WTC11 (cell line): Measurements from ENCODE around the gene LZIC. TPM values are rescaled to one million over a fixed set of nuclear protein-coding genes. Genes with fewer than 3 reads are reported as not detected.

ENCODE experiments used
- ATAC-seq: fragments of 200-7000 bp; cut with Tn5 transposase; 2 replicates; pipeline ENCODE4 v1.10.0; 2021; ENCODE audit warnings: mild to moderate bottlenecking, moderate library complexity
- CTCF ChIA-PET: fragments of 300-600 bp; sonication (Branson Sonifier 250); formaldehyde crosslinking; loops from one replicate; lab custom pipeline; 2021; ENCODE audit warnings: antibody characterized with exemption; lab: Charles Lee
- POLR2A ChIA-PET: fragments of 350-600 bp; sonication (Branson Sonifier 250); formaldehyde crosslinking; loops from one replicate; lab custom pipeline; 2021; ENCODE audit warnings: antibody characterized with exemption; lab: Charles Lee
- DNase-seq: peaks from one replicate; pipeline ENCODE4 v3.0.0; 2021; ENCODE audit warnings: low spot score
- H3K27ac Mint-ChIP-seq: 2 replicates; pipeline ENCODE4 v1.8.0; 2021; ENCODE audit warnings: mixed read lengths
- H3K27me3 Mint-ChIP-seq: 2 replicates; pipeline ENCODE4 v1.8.0; 2021; ENCODE audit warnings: low read depth, mild to moderate bottlenecking, moderate library complexity, mixed read lengths
- H3K36me3 Mint-ChIP-seq: 2 replicates; pipeline ENCODE4 v1.8.0; 2021; ENCODE audit warnings: mixed read lengths
- H3K4me1 Mint-ChIP-seq: 2 replicates; pipeline ENCODE4 v1.8.0; 2022; ENCODE audit warnings: mixed read lengths
- H3K4me3 Mint-ChIP-seq: 2 replicates; pipeline ENCODE4 v1.8.0; 2021; ENCODE audit warnings: mild to moderate bottlenecking, moderate library complexity, mixed read lengths
- H3K9me3 Mint-ChIP-seq: 2 replicates; pipeline ENCODE4 v1.8.0; 2021; ENCODE audit warnings: mixed read lengths
- IRF2 ChIP-seq: sonication (generic); formaldehyde crosslinking; IDR thresholded peaks from 2 replicates; pipeline ENCODE4 v1.8.0; 2022; ENCODE audit warnings: low read depth, missing genetic modification reagents, borderline replicate concordance
- KAT7 ChIP-seq: sonication (generic); formaldehyde crosslinking; IDR thresholded peaks from 2 replicates; pipeline ENCODE4 v1.8.1; 2023; ENCODE audit warnings: missing genetic modification reagents, mild to moderate bottlenecking, borderline replicate concordance
- MYBL2 ChIP-seq: sonication (generic); formaldehyde crosslinking; IDR thresholded peaks from 2 replicates; pipeline ENCODE4 v1.8.1; 2023; ENCODE audit warnings: mild to moderate bottlenecking, moderate library complexity, missing genetic modification reagents
- NFE2L1 ChIP-seq: sonication (generic); formaldehyde crosslinking; IDR thresholded peaks from 2 replicates; pipeline ENCODE4 v1.8.1; 2023; ENCODE audit warnings: missing genetic modification reagents
- TEAD1 ChIP-seq: sonication (generic); formaldehyde crosslinking; IDR thresholded peaks from 2 replicates; pipeline ENCODE4 v1.8.0; 2022; ENCODE audit warnings: mild to moderate bottlenecking, missing genetic modification reagents
- TP53 ChIP-seq: sonication (generic); formaldehyde crosslinking; IDR thresholded peaks from 2 replicates; pipeline ENCODE4 v1.8.1; 2023; ENCODE audit warnings: mild to moderate bottlenecking, missing genetic modification reagents
- ZNF263 ChIP-seq: sonication (generic); formaldehyde crosslinking; IDR thresholded peaks from 2 replicates; pipeline ENCODE4 v1.8.1; 2022; ENCODE audit warnings: low read depth, mild to moderate bottlenecking, moderate library complexity, missing genetic modification reagents
- total RNA-seq: library from RNA; stranded (reverse); gene quantifications from 3 replicates; pipeline ENCODE4 v1.2.3, GENCODE V29; 2021
- TF ChIP-seq, protein P1 (sequence below): sonication (generic); formaldehyde crosslinking; IDR thresholded peaks from 2 replicates; pipeline ENCODE4 v1.8.1; 2022; ENCODE audit warnings: mild to moderate bottlenecking, missing genetic modification reagents, moderate library complexity, borderline replicate concordance
- TF ChIP-seq, protein P2 (sequence below): sonication (generic); formaldehyde crosslinking; IDR thresholded peaks from 2 replicates; pipeline ENCODE4 v1.8.0; 2022; ENCODE audit warnings: missing genetic modification reagents
- TF ChIP-seq, protein P3 (sequence below): fragments of 250-450 bp; sonication (Bioruptor Pico); IDR thresholded peaks from 2 replicates; pipeline ENCODE4 v1.9.0; 2021; ENCODE audit warnings: mild to moderate bottlenecking, borderline replicate concordance
- TF ChIP-seq, protein P4 (sequence below): sonication (generic); formaldehyde crosslinking; conservative IDR thresholded peaks from 2 replicates; pipeline ENCODE4 v1.8.1; 2023; ENCODE audit warnings: mild to moderate bottlenecking, low read depth, missing genetic modification reagents, moderate library complexity
- TF ChIP-seq, protein P5 (sequence below): sonication (generic); formaldehyde crosslinking; IDR thresholded peaks from 2 replicates; pipeline ENCODE4 v1.8.1; 2022; ENCODE audit warnings: missing genetic modification reagents, borderline replicate concordance

The LZIC gene
- total RNA-seq, 1 experiment from 2014 or later, result 16.9 TPM

DNA sequence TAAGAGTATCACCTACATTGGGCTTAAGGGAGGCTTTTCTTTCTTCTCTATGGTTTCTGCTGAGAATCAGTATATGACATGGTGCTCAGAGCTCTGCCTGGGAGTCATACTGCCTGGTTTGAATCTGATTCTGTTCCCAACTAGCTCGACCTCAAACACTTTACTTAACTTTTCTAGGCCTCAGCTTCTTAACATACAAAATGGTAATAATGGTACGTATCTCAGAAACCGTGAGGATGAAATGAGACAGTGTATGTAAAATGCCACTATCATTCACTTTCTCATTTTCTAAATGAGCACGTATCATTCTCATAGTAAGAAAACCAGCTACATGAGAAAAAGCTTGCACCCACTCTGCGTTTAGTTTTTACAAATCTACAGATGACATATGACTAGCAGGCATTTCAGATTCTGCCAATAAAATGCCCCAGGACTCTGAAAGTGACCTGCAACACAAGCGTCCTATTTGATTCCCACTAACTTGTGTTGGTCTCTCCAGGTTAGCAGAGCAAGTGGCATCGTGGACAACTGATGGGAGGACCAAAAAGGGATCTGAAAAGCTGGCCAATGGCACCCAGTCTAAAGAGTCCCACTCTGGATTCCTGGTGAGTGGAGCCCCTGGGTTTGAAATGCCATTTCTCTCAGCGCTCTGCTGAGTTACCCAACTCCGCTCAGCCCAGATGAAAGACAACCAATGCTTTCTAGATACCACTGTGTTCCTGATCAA, 39.2 kb downstream of the LZIC start:
- ATAC-seq, result no peak
- TF ChIP-seq IRF2 (CRISPR knock-in tag), result no peak
- no peak for TF ChIP-seq NFE2L1 (CRISPR knock-in tag)
- TF ChIP-seq, protein P1, sequence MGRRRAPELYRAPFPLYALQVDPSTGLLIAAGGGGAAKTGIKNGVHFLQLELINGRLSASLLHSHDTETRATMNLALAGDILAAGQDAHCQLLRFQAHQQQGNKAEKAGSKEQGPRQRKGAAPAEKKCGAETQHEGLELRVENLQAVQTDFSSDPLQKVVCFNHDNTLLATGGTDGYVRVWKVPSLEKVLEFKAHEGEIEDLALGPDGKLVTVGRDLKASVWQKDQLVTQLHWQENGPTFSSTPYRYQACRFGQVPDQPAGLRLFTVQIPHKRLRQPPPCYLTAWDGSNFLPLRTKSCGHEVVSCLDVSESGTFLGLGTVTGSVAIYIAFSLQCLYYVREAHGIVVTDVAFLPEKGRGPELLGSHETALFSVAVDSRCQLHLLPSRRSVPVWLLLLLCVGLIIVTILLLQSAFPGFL (CRISPR knock-in tag), result no peak
- no peak for TF ChIP-seq KAT7 (CRISPR knock-in tag)
- no peak for TF ChIP-seq MYBL2 (CRISPR knock-in tag)
- TF ChIP-seq, protein P2, sequence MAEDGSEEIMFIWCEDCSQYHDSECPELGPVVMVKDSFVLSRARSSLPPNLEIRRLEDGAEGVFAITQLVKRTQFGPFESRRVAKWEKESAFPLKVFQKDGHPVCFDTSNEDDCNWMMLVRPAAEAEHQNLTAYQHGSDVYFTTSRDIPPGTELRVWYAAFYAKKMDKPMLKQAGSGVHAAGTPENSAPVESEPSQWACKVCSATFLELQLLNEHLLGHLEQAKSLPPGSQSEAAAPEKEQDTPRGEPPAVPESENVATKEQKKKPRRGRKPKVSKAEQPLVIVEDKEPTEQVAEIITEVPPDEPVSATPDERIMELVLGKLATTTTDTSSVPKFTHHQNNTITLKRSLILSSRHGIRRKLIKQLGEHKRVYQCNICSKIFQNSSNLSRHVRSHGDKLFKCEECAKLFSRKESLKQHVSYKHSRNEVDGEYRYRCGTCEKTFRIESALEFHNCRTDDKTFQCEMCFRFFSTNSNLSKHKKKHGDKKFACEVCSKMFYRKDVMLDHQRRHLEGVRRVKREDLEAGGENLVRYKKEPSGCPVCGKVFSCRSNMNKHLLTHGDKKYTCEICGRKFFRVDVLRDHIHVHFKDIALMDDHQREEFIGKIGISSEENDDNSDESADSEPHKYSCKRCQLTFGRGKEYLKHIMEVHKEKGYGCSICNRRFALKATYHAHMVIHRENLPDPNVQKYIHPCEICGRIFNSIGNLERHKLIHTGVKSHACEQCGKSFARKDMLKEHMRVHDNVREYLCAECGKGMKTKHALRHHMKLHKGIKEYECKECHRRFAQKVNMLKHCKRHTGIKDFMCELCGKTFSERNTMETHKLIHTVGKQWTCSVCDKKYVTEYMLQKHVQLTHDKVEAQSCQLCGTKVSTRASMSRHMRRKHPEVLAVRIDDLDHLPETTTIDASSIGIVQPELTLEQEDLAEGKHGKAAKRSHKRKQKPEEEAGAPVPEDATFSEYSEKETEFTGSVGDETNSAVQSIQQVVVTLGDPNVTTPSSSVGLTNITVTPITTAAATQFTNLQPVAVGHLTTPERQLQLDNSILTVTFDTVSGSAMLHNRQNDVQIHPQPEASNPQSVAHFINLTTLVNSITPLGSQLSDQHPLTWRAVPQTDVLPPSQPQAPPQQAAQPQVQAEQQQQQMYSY (CRISPR knock-in tag), result no peak
- TF ChIP-seq TP53, result no peak
- TF ChIP-seq, protein P3, sequence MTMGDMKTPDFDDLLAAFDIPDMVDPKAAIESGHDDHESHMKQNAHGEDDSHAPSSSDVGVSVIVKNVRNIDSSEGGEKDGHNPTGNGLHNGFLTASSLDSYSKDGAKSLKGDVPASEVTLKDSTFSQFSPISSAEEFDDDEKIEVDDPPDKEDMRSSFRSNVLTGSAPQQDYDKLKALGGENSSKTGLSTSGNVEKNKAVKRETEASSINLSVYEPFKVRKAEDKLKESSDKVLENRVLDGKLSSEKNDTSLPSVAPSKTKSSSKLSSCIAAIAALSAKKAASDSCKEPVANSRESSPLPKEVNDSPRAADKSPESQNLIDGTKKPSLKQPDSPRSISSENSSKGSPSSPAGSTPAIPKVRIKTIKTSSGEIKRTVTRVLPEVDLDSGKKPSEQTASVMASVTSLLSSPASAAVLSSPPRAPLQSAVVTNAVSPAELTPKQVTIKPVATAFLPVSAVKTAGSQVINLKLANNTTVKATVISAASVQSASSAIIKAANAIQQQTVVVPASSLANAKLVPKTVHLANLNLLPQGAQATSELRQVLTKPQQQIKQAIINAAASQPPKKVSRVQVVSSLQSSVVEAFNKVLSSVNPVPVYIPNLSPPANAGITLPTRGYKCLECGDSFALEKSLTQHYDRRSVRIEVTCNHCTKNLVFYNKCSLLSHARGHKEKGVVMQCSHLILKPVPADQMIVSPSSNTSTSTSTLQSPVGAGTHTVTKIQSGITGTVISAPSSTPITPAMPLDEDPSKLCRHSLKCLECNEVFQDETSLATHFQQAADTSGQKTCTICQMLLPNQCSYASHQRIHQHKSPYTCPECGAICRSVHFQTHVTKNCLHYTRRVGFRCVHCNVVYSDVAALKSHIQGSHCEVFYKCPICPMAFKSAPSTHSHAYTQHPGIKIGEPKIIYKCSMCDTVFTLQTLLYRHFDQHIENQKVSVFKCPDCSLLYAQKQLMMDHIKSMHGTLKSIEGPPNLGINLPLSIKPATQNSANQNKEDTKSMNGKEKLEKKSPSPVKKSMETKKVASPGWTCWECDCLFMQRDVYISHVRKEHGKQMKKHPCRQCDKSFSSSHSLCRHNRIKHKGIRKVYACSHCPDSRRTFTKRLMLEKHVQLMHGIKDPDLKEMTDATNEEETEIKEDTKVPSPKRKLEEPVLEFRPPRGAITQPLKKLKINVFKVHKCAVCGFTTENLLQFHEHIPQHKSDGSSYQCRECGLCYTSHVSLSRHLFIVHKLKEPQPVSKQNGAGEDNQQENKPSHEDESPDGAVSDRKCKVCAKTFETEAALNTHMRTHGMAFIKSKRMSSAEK (CRISPR knock-in tag), result no peak
- TF ChIP-seq, protein P4, sequence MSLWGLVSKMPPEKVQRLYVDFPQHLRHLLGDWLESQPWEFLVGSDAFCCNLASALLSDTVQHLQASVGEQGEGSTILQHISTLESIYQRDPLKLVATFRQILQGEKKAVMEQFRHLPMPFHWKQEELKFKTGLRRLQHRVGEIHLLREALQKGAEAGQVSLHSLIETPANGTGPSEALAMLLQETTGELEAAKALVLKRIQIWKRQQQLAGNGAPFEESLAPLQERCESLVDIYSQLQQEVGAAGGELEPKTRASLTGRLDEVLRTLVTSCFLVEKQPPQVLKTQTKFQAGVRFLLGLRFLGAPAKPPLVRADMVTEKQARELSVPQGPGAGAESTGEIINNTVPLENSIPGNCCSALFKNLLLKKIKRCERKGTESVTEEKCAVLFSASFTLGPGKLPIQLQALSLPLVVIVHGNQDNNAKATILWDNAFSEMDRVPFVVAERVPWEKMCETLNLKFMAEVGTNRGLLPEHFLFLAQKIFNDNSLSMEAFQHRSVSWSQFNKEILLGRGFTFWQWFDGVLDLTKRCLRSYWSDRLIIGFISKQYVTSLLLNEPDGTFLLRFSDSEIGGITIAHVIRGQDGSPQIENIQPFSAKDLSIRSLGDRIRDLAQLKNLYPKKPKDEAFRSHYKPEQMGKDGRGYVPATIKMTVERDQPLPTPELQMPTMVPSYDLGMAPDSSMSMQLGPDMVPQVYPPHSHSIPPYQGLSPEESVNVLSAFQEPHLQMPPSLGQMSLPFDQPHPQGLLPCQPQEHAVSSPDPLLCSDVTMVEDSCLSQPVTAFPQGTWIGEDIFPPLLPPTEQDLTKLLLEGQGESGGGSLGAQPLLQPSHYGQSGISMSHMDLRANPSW, result no peak
- TF ChIP-seq TEAD1 (CRISPR knock-in tag), result no peak
- TF ChIP-seq ZNF263, result no peak
- TF ChIP-seq, protein P5, sequence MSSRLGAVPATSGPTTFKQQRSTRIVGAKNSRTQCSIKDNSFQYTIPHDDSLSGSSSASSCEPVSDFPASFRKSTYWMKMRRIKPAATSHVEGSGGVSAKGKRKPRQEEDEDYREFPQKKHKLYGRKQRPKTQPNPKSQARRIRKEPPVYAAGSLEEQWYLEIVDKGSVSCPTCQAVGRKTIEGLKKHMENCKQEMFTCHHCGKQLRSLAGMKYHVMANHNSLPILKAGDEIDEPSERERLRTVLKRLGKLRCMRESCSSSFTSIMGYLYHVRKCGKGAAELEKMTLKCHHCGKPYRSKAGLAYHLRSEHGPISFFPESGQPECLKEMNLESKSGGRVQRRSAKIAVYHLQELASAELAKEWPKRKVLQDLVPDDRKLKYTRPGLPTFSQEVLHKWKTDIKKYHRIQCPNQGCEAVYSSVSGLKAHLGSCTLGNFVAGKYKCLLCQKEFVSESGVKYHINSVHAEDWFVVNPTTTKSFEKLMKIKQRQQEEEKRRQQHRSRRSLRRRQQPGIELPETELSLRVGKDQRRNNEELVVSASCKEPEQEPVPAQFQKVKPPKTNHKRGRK (CRISPR knock-in tag), result no peak
- Mint-ChIP-seq H3K4me1 (peaks cover 14% of the 10 kb centered on the region), H3K9me3 (no peaks in the 10 kb centered on the region), H3K36me3 (no peaks in the 10 kb centered on the region), H3K27ac (no peak overlapping the region), H3K27me3 (no peaks in the 10 kb centered on the region), H3K4me3 (no peak overlapping the region)
- DNase-seq, result no peak
- POLR2A ChIA-PET, result no interaction called here
- CTCF ChIA-PET, result interaction anchor here (0.6 kb wide), 1 partner anchor 13 kb away, joined by 3 read pairs; no protein-coding TSS in a partner anchor
